COLO829 (cell line): Measurements from ENCODE around the gene MX1.

Experiments used
- DNase-seq: peaks from one replicate; pipeline ENCODE4 v3.0.0; 2012; ENCODE audit warnings: low spot score

The MX1 gene

GRCh38 chr21:41425954-41426675, at the start of gene MX1:
TSS of gene MX1 (plus strand) at chr21:41426239. CDS start at chr21:41432071, 5,832 bp downstream.
- DNase-seq, result no peak

- DNase-seq, result no peak
These were observed 48.3 kb upstream of the MX1 start for GRCh38 chr21:41377715-41378114.

DNA sequence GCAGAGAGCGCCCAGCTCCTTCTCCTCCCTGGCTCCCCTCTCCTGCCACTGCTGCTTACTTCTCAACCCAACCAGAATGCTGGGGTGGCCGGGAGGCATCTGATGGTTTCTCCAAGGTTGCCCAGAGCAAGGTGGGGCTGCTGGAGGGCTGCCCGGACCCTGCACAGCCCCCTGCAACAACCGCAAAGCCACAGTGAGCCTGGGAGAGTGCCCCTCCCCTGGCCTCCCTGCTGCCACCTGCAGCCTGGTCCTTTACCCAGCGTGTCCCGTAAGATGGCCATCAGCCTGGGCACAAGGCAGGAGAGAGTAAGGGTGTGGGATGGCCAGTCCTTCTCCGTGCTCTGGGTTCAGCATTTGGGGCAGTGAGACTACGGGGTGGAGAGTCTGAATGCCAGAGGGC, 47.2 kb upstream of the MX1 start:
- DNase-seq, result no peak

DNA sequence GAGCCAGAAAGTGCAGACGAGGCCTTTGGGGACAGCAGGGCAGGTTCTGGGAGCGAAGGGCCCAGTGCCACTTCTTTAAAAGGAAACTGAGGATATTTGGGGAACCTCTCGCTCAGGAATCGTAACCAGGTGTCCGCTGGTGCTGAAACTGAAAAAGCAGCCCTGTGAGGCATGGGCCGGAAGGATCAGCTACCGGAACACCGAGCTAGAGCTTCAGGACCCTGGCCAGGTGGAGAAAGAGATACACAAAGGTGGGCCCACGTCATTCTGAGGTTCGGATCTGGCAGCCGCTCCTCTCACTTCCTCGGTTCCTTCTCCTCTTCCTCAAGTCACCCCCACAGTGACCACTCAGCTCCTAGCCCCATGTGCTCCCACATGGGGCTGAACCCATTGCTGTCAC, 46.1 kb upstream of the MX1 start:
- no peak for DNase-seq

GRCh38 chr21:41381731-41382130, 44.3 kb upstream of the MX1 start:
- no peak for DNase-seq

GRCh38 chr21:41387042-41387819, 38.8 kb upstream of the MX1 start:
- DNase-seq, result peak; percentile 85

DNA sequence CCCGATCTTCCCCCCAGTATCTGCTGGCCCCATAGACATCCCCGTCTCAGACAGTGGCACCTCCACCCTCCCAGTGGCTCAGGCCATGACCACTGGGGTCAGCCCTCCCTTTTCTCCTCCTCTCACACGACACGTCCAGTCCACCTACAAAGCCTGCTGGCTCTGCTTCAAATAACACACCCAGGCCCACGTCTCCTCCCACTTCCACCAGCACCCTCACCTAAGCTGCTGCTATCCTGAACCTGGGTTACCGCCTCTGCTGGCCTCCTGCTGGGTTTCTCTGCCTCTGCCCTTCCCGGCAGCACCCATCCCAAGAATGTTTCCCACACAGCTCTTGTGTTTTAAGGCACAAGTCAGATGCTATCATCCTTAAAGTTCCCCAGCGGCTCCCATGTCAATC, 38.2 kb upstream of the MX1 start:
- no peak for DNase-seq

DNA sequence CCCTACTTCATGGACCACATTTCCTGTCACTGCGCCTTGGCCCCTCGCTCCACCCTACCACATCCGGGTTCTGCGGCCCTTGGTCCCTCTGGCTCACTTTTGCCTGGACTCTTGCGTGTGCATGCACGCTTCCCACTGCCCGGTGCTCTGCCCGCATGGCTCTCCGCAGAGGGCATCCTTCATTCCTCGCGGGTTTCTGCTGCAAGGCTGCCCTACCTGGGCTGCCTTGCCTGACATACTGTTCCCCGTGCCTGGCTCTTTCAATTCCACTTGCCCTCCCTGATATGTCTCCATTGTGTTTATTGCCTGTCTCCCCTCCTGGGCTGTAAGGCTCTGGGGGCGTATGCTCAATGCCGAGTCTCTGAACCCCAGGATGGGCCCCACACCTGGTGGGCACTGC, 37.8 kb upstream of the MX1 start:
- DNase-seq, result no peak

- no peak for DNase-seq
These were observed 35.9 kb upstream of the MX1 start for GRCh38 chr21:41390043-41390639.

DNA sequence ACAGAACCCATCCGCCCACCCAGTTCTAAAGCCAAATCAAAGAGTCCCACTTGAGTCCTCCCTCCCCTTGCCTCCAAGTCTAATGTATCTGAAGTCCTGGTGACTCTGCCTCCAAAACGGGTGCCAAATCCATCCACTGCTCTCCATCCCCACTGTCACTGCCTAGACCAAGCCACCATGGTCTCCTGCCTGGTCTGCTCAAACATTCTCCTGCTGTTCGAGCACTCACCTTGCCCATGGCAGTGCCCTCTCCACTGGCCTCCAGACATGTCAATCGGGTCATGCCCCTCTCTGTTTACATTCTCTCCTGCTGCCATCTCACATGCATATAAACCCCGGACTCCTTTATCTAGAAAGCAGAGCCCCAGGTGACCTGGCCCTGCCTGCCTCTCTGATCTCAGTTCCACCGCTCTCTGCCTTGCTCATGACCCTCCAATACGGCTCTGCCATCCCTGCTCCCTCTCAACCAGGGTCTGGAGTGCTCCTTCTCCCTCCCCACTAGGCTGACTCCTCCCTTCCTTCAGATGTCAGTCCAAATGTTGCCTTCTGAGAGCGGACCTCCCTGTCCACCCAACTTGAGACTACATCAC, 32.1 kb upstream of the MX1 start:
- DNase-seq, result no peak

- no peak for DNase-seq
These were observed 29.4 kb upstream of the MX1 start for GRCh38 chr21:41396558-41397075.

DNA sequence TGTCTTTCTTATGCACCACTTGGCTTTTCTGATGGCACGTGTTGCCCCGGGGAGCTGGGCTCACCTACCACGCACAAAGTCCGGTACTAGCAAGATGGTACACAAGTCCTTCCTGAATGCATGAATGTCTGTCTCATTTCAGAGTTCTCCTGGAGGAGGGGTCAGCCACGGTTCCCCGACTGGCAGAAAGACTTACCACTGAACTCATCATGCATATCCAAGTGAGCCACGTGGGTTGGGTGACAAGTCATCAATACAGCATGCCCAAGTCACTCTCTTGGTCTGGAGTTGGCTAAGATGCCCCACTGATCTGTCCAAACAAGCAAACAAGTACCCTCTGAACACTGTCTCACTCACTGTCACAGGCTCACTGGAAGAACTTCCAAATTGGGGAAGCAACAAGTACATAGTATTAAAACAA, 28.6 kb upstream of the MX1 start:
- DNase-seq, result no peak

DNA sequence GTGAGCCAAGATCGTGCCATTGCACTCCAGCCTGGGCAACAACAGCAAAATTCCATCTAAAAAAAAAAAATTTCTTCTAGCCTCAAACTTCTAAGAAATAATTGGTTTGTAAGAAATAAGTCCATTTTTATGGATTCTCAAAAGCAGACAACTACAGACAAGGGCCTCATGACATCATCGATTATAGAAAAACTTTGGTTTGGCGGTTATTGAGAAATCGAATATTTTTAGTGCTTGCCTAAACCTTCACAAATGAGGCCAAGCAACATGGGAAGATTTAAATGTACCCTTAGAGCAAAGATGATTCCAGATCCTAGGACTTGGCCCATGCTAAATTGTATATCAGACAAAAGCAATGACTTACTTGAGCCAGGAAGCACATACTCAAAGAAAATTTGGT, 27.8 kb upstream of the MX1 start:
- DNase-seq, result no peak

- no peak for DNase-seq
These were observed 27.2 kb upstream of the MX1 start for GRCh38 chr21:41398831-41399230.

DNA sequence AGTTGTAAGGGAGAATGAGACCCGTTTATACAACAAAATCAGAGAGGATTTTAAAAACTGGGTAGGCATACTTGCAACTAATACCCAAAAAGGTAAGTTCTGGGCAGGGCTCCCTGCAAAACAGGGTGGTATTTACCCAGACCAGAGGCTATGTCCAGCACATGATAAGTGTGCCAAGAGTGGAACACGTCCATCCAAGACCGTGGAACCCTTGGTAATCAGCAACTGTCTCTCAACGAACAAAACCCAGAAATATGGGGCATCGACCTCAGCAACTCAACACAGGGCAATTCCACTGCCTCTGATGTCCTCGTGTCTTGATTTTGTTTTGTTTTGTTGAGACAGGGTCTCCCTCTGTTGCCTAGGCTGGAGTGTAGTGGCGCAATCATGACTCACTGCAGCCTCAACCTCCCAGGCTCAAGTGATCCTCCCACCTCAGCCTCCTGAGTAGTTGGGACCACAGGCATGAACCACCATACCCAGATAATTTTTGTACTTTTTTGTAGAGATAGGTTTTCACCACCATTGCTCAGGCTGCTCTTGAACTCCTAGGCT, 26.7 kb upstream of the MX1 start:
- no peak for DNase-seq

DNA sequence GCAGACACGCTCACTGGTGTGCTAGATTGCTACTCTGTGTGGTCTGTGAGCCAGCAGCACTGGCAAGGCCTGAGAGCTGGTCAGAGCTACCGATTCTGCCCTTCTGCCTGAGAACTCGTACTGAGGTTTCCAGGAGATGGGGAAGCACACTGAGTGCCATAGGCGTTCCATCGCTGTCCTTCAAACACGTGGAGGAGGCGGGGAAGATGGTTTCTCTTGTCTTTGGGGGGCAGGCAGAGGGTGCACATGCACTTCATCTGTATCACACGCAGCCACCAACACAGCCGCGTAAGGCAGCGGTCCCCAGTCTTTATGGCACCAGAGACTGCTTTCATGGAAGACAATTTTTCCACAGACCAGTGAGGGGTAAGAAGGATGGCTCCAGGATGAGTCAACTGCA, 23.8 kb upstream of the MX1 start:
- DNase-seq, result no peak

DNA sequence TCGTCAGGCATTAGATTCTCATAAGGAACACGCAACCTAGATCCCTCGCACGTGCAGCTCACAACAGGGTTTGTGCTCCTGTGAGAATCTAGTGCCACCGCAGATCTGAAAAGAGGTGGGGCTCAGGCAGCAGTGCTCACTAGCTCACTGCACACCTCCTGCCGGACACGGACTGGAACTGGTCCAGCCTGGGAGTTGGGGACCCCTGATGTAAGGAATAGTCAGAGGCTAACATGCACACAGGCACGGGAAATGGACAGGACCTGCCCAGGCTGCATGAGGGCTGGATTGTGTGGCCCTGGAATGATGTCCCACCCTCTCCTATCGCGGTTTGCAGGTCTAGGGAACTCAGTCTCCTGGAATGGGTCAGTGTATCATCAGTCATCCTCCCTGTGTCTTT, 23.2 kb upstream of the MX1 start:
- DNase-seq, result no peak

DNA sequence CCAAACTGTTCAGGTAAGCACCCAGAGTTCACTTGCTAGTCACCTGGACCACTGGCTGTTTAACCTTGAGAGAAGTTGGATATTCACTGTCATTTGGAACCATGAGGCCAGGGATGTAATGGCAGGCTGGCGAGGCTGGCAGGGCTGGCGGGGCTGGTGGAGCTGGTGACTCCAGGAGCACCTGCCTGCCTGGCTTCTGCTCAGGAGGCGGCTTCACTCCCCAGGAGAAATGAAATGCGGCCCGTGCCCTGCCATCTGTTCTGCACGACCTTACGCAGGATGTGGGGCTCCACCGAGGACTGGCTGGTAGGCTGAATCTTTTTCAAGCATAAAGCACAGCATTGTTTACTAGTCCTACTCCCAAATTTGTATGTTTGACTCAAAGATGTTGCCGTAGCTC, 22.7 kb upstream of the MX1 start:
- no peak for DNase-seq

GRCh38 chr21:41403966-41404365, 22.1 kb upstream of the MX1 start:
- no peak for DNase-seq

GRCh38 chr21:41405321-41405720, 20.7 kb upstream of the MX1 start:
- no peak for DNase-seq

- no peak for DNase-seq
These were observed 19.7 kb upstream of the MX1 start for GRCh38 chr21:41406340-41406739.
